PFSK-1 (cell line): ENCODE data around the gene CAPN9.

Source experiments
- FOXP2 ChIP-seq: optimal IDR thresholded peaks from 2 replicates; pipeline ENCODE3; 2011; ENCODE audit warnings: borderline replicate concordance, control low read depth, inconsistent platforms; ENCODE audit not compliant: insufficient read depth; ENCODE audit errors: extremely low read length, extremely low read depth
- POLR2AphosphoS5 ChIP-seq: IDR thresholded peaks from 2 replicates; pipeline ENCODE4 v1.6.1; 2012; ENCODE audit warnings: low read depth, mild to moderate bottlenecking, control low read depth, low read length, moderate library complexity
- SIN3A ChIP-seq: IDR thresholded peaks from 2 replicates; pipeline ENCODE4 v1.6.1; 2012; ENCODE audit warnings: mild to moderate bottlenecking, low read length, moderate library complexity, borderline replicate concordance; ENCODE audit not compliant: insufficient read depth
- TAF1 ChIP-seq: IDR thresholded peaks from 2 replicates; pipeline ENCODE4 v1.6.1; 2012; ENCODE audit warnings: low read length, control low read depth, borderline replicate concordance; ENCODE audit not compliant: insufficient read depth
- TF ChIP-seq, protein P1 (sequence below), 2 experiments: IDR thresholded peaks; 2 replicates each; pipeline versions ENCODE4 v1.6.1 to v1.8.0; 2011 to 2012; ENCODE audit warnings: low read depth in 2 of 2, low read length in 2 of 2, control low read depth in 1 of 2, inconsistent platforms in 1 of 2, mild to moderate bottlenecking in 1 of 2, moderate library complexity in 1 of 2; ENCODE audit not compliant: insufficient read depth in 1 of 2

Gene CAPN9

DNA sequence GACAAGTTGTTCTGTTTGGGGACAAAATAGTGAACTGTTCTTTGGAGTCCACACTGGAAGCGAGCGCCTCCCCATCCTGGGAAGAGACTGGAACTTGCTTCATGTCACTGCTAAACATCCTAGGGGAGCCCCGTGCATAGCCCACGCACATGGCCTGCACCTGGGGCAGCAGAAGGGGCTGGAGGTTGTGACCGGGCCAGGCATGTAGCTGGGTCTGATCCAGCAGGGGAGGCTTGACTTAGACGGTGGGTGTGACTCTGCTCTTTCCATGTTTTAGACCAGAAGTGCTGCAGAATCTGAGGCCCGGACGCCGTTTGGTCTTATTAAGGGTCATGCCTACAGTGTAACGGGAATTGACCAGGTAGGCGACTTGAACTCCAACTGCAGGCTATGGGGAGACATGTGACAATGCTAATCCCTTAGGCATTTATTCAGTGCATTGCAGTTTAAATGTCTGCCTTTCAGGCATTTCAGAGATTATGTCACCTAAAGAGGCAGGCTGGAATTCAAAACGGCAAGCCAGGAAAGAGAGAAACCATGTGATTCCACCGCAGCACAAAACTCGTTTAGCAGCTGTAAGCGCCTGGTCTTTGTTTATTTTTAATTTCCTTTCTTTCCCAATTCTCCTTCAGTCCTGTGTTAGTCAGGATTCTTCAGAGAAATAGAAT lies 21.8 kb downstream of the CAPN9 start:
- TF ChIP-seq SIN3A: no peak
- TF ChIP-seq POLR2AphosphoS5: no peak
- no peak for TF ChIP-seq FOXP2
- TF ChIP-seq, protein P1, sequence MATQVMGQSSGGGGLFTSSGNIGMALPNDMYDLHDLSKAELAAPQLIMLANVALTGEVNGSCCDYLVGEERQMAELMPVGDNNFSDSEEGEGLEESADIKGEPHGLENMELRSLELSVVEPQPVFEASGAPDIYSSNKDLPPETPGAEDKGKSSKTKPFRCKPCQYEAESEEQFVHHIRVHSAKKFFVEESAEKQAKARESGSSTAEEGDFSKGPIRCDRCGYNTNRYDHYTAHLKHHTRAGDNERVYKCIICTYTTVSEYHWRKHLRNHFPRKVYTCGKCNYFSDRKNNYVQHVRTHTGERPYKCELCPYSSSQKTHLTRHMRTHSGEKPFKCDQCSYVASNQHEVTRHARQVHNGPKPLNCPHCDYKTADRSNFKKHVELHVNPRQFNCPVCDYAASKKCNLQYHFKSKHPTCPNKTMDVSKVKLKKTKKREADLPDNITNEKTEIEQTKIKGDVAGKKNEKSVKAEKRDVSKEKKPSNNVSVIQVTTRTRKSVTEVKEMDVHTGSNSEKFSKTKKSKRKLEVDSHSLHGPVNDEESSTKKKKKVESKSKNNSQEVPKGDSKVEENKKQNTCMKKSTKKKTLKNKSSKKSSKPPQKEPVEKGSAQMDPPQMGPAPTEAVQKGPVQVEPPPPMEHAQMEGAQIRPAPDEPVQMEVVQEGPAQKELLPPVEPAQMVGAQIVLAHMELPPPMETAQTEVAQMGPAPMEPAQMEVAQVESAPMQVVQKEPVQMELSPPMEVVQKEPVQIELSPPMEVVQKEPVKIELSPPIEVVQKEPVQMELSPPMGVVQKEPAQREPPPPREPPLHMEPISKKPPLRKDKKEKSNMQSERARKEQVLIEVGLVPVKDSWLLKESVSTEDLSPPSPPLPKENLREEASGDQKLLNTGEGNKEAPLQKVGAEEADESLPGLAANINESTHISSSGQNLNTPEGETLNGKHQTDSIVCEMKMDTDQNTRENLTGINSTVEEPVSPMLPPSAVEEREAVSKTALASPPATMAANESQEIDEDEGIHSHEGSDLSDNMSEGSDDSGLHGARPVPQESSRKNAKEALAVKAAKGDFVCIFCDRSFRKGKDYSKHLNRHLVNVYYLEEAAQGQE (IDR thresholded peaks at IDR 0.05; ENCODE audit: insufficient read depth in 1 of 2, low read depth in 2 of 2, low read length in 2 of 2): no peak
- no peak for TF ChIP-seq TAF1

GRCh38 chr1:230770317-230770716 lies 23.1 kb downstream of the CAPN9 start:
- TF ChIP-seq POLR2AphosphoS5: no peak
- no peak for TF ChIP-seq SIN3A
- TF ChIP-seq FOXP2: no peak
- no peak for TF ChIP-seq TAF1
- TF ChIP-seq, protein P1 (IDR thresholded peaks at IDR 0.05; ENCODE audit: insufficient read depth in 1 of 2, low read depth in 2 of 2, low read length in 2 of 2): no peak

DNA sequence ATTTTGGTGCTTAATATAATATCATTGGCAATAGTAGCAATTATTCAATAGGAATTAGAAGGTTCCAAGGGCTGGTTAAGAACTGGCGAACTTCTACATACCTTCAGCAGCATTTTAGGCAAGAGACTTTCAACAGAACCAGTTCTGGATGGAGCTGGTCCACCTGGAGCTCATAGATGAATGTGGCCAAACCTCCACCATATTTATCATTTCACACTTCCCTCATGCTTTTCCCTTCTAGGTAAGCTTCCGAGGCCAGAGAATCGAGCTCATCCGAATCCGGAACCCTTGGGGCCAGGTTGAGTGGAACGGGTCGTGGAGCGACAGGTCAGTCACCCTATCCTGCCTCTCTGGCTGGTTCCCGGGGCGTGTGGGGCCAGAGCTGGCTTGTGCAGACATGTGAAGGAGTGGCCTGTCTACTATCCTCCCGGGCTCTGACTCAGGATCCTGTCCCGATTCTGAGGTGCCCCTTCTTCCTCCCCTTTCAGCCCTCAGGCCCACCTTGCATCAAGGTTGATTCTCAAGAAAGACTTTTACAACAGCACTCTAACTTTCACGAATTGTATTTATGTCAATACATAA lies 24.7 kb downstream of the CAPN9 start:
- TF ChIP-seq POLR2AphosphoS5 (no peak), FOXP2 (no peak), TAF1 (no peak)

- no peak for TF ChIP-seq FOXP2
- TF ChIP-seq POLR2AphosphoS5: no peak
- TF ChIP-seq, protein P1 (IDR thresholded peaks at IDR 0.05; ENCODE audit: insufficient read depth in 1 of 2, low read depth in 2 of 2, low read length in 2 of 2): no peak
- TF ChIP-seq TAF1: no peak
- no peak for TF ChIP-seq SIN3A
Observed at GRCh38 chr1:230772457-230773395, 25.5 kb downstream of the CAPN9 start.

- TF ChIP-seq SIN3A: no peak
- TF ChIP-seq FOXP2: no peak
- TF ChIP-seq TAF1: no peak
- TF ChIP-seq POLR2AphosphoS5: no peak
- TF ChIP-seq, protein P1 (IDR thresholded peaks at IDR 0.05; ENCODE audit: insufficient read depth in 1 of 2, low read depth in 2 of 2, low read length in 2 of 2): no peak
Observed at GRCh38 chr1:230773396-230774033, 26.3 kb downstream of the CAPN9 start.
